ENCODE data around the gene CA5A. TPM values are rescaled to one million over a fixed set of nuclear protein-coding genes. Genes with fewer than 3 reads are reported as not detected.

The CA5A gene
- total and polyA plus RNA-seq, 9 of the 15 experiments (the other 6 are each of a cell fraction or from before 2014, with no cell fraction given), result not detected

- TF ChIP-seq HEY1 (CRISPR knock-in tag; IDR thresholded peaks at IDR 0.05; ENCODE audit: borderline replicate concordance) (no peak), ZNF668 (CRISPR knock-in tag; IDR thresholded peaks at IDR 0.05) (no peak), SMAD3 (CRISPR knock-in tag; conservative IDR thresholded peaks at IDR 0.05) (no peak), ZNF212 (CRISPR knock-in tag; IDR thresholded peaks at IDR 0.05) (no peak), CHAMP1 (IDR thresholded peaks at IDR 0.05) (no peak), ZNF347 (CRISPR knock-in tag; IDR thresholded peaks at IDR 0.05; ENCODE audit: low read depth) (no peak), MBD2 (IDR thresholded peaks at IDR 0.05; ENCODE audit: borderline replicate concordance, low read depth) (no peak), IRF1 (CRISPR knock-in tag; IDR thresholded peaks at IDR 0.05; ENCODE audit: borderline replicate concordance) (no peak), TARDBP (IDR thresholded peaks at IDR 0.05) (peak; percentile 70; the same call in 1 of the 2 replicates), ZBTB26 (CRISPR knock-in tag; IDR thresholded peaks at IDR 0.05) (no peak), CHD7 (IDR thresholded peaks at IDR 0.05; ENCODE audit: low read depth, low read length) (no peak), RBM25 (IDR thresholded peaks at IDR 0.05; ENCODE audit: low read depth, low read length, severe bottlenecking) (no peak), POLR2H (tag; IDR thresholded peaks at IDR 0.05; ENCODE audit: low read depth) (no peak)
Measured at GRCh38 chr16:87931504-87931903, 4.8 kb downstream of the CA5A start (continued).

All from K562 (cell line).